H9 (cell line): ENCODE data around the gene USP7. TPM values are rescaled to one million over a fixed set of nuclear protein-coding genes. Genes with fewer than 3 reads are reported as not detected.
A peak's percentile ranks its signal among the peaks of the same experiment; 100 is the strongest.

Experiments used
- DNase-seq: peaks from one replicate; pipeline ENCODE4 v3.0.0-alpha.2; 2017
- H2AFZ ChIP-seq: one replicate; pipeline ENCODE4 v1.6.1; 2013; ENCODE audit warnings: mild to moderate bottlenecking, low read length, control low read depth, moderate library complexity
- H2AK5ac ChIP-seq: 2 replicates; pipeline ENCODE4 v1.6.1; 2013; ENCODE audit warnings: low read length, control low read depth, mixed read lengths; ENCODE audit not compliant: insufficient read length
- H2BK120ac ChIP-seq: one replicate; pipeline ENCODE4 v1.6.1; 2013; ENCODE audit warnings: low read depth, mild to moderate bottlenecking, low read length, control low read depth, inconsistent platforms; ENCODE audit not compliant: poor library complexity, severe bottlenecking
- H2BK12ac ChIP-seq: 2 replicates; pipeline ENCODE4 v1.6.1; 2013; ENCODE audit warnings: low read length, control low read depth, mixed read lengths, low read depth; ENCODE audit not compliant: insufficient read length
- H2BK15ac ChIP-seq: 2 replicates; pipeline ENCODE4 v1.6.1; 2013; ENCODE audit warnings: low read depth, low read length, control low read depth
- H2BK20ac ChIP-seq: one replicate; pipeline ENCODE4 v1.6.1; 2013; ENCODE audit warnings: low read depth, mild to moderate bottlenecking, low read length, control low read depth, inconsistent platforms; ENCODE audit not compliant: poor library complexity, severe bottlenecking
- H2BK5ac ChIP-seq: 2 replicates; pipeline ENCODE4 v1.6.1; 2013; ENCODE audit warnings: low read length, control low read depth, mixed read lengths; ENCODE audit not compliant: insufficient read length
- H3K14ac ChIP-seq: 2 replicates; pipeline ENCODE4 v1.6.1; 2013; ENCODE audit warnings: low read length, control low read depth; ENCODE audit not compliant: insufficient read depth
- H3K18ac ChIP-seq: 2 replicates; pipeline ENCODE4 v1.6.1; 2013; ENCODE audit warnings: low read depth, mild to moderate bottlenecking, mixed read lengths, low read length, control low read depth; ENCODE audit not compliant: insufficient read length
- H3K23ac ChIP-seq: 2 replicates; pipeline ENCODE4 v1.6.1; 2013; ENCODE audit warnings: low read length, control low read depth, mixed read lengths, low read depth; ENCODE audit not compliant: insufficient read length
- H3K23me2 ChIP-seq: 2 replicates; pipeline ENCODE4 v1.6.1; 2013; ENCODE audit warnings: low read depth, mild to moderate bottlenecking, mixed read lengths, low read length, control low read depth; ENCODE audit not compliant: insufficient read length, poor library complexity, severe bottlenecking
- H3K27ac ChIP-seq: 2 replicates; pipeline ENCODE4 v1.5.1; 2013; ENCODE audit warnings: low read length, control low read depth, mixed read lengths, low read depth; ENCODE audit not compliant: insufficient read length
- H3K27me3 ChIP-seq: 2 replicates; pipeline ENCODE4 v1.6.1; 2013; ENCODE audit warnings: low read length, control low read depth, inconsistent platforms; ENCODE audit not compliant: insufficient read depth
- H3K4ac ChIP-seq: 2 replicates; pipeline ENCODE4 v1.6.1; 2013; ENCODE audit warnings: low read depth, mild to moderate bottlenecking, control low read depth, inconsistent platforms, low read length, moderate library complexity
- H3K4me1 ChIP-seq: 2 replicates; pipeline ENCODE4 v1.6.1; 2013; ENCODE audit warnings: low read length, control low read depth, inconsistent platforms; ENCODE audit not compliant: insufficient read depth
- H3K4me2 ChIP-seq: 2 replicates; pipeline ENCODE4 v1.6.1; 2013; ENCODE audit warnings: low read length, control low read depth, mixed read lengths; ENCODE audit not compliant: insufficient read length, insufficient read depth
- H3K56ac ChIP-seq: 2 replicates; pipeline ENCODE4 v1.6.1; 2013; ENCODE audit warnings: low read depth, mild to moderate bottlenecking, mixed read lengths, low read length, control low read depth; ENCODE audit not compliant: insufficient read length
- H3K79me1 ChIP-seq: 2 replicates; pipeline ENCODE4 v1.6.1; 2013; ENCODE audit warnings: low read depth, mild to moderate bottlenecking, moderate library complexity, low read length, control low read depth, inconsistent platforms; ENCODE audit not compliant: insufficient read depth, poor library complexity, severe bottlenecking
- H3K79me2 ChIP-seq: 2 replicates; pipeline ENCODE4 v1.6.1; 2013; ENCODE audit warnings: low read length, control low read depth, inconsistent platforms; ENCODE audit not compliant: insufficient read depth
- H3K9ac ChIP-seq: 2 replicates; pipeline ENCODE4 v1.6.1; 2013; ENCODE audit warnings: low read length, control low read depth, mixed read lengths; ENCODE audit not compliant: insufficient read length; ENCODE audit errors: extremely low read depth
- H3K9me3 ChIP-seq: one replicate; pipeline ENCODE4 v1.6.1; 2013; ENCODE audit warnings: low read depth, low read length, inconsistent platforms; ENCODE audit not compliant: control insufficient read depth
- H3T11ph ChIP-seq: one replicate; pipeline ENCODE4 v1.6.1; 2013; ENCODE audit warnings: mild to moderate bottlenecking, low read length, control low read depth, inconsistent platforms
- H4K20me1 ChIP-seq: one replicate; pipeline ENCODE4 v1.6.1; 2013; ENCODE audit not compliant: control insufficient read depth, insufficient read length, insufficient read depth
- H4K5ac ChIP-seq: 2 replicates; pipeline ENCODE4 v1.6.1; 2013; ENCODE audit warnings: low read depth, mild to moderate bottlenecking, mixed read lengths, low read length, control low read depth; ENCODE audit not compliant: insufficient read length
- H4K8ac ChIP-seq: replicated peaks from 2 replicates; pipeline ENCODE4 v1.6.1; 2013; ENCODE audit warnings: low read length, control low read depth, mixed read lengths, low read depth; ENCODE audit not compliant: insufficient read length
- H4K91ac ChIP-seq: 2 replicates; pipeline ENCODE4 v1.6.1; 2013; ENCODE audit warnings: low read depth, mild to moderate bottlenecking, moderate library complexity, mixed read lengths, low read length, control low read depth; ENCODE audit not compliant: insufficient read length
- H3K27ac Mint-ChIP-seq, 3 experiments: 2 replicates in 2 of 3; 3 replicates in 1 of 3; pipeline ENCODE4 v1.8.0; 2020 to 2021; ENCODE audit warnings: mixed read lengths in 3 of 3, mild to moderate bottlenecking in 1 of 3, moderate library complexity in 1 of 3
- H3K27me3 Mint-ChIP-seq: 2 replicates; pipeline ENCODE4 v1.8.0; 2021; ENCODE audit warnings: low read depth, mild to moderate bottlenecking, moderate library complexity, mixed read lengths
- H3K36me3 Mint-ChIP-seq, 3 experiments: 2 replicates in 2 of 3; 3 replicates in 1 of 3; pipeline ENCODE4 v1.8.0; 2020 to 2021; ENCODE audit warnings: low read depth in 3 of 3, mixed read lengths in 3 of 3; ENCODE audit not compliant: insufficient read depth in 1 of 3
- H3K4me1 Mint-ChIP-seq, 2 experiments: 2 replicates each; pipeline ENCODE4 v1.8.0; 2020; ENCODE audit warnings: mixed read lengths in 2 of 2
- H3K4me3 Mint-ChIP-seq, 2 experiments: 2 replicates in 1 of 2; 3 replicates in 1 of 2; pipeline ENCODE4 v1.8.0; 2020 to 2021; ENCODE audit warnings: mild to moderate bottlenecking in 2 of 2, mixed read lengths in 2 of 2, moderate library complexity in 1 of 2
- H3K9me3 Mint-ChIP-seq, 2 experiments: 2 replicates in 1 of 2; 3 replicates in 1 of 2; pipeline ENCODE4 v1.8.0; 2020; ENCODE audit warnings: mild to moderate bottlenecking in 2 of 2, mixed read lengths in 2 of 2, moderate library complexity in 1 of 2
- WGBS: extraction: QIAGEN DNeasy Blood & Tissue Kit; methylation state at CpG from one replicate; pipeline ENCODE4 v1.1.7; 2013; ENCODE audit warnings: missing lambda C conversion rate, low lambda C conversion rate, mixed read lengths; ENCODE audit not compliant: insufficient read length; ENCODE audit errors: extremely low coverage; 5-methylcytosine and 5-hydroxymethylcytosine counted together
- total RNA-seq: library from RNA; stranded (reverse); gene quantifications from 2 replicates; pipeline ENCODE4 v1.2.1, GENCODE V29; 2021
- TF ChIP-seq, protein P1 (sequence below): fragments of 200-600 bp; sonication (generic); conservative IDR thresholded peaks from 3 replicates; pipeline ENCODE4 v1.8.0; 2021; ENCODE audit warnings: antibody characterized with exemption, mild to moderate bottlenecking

Gene USP7
- total RNA-seq, 1 experiment from 2014 or later, result 192 TPM

DNA sequence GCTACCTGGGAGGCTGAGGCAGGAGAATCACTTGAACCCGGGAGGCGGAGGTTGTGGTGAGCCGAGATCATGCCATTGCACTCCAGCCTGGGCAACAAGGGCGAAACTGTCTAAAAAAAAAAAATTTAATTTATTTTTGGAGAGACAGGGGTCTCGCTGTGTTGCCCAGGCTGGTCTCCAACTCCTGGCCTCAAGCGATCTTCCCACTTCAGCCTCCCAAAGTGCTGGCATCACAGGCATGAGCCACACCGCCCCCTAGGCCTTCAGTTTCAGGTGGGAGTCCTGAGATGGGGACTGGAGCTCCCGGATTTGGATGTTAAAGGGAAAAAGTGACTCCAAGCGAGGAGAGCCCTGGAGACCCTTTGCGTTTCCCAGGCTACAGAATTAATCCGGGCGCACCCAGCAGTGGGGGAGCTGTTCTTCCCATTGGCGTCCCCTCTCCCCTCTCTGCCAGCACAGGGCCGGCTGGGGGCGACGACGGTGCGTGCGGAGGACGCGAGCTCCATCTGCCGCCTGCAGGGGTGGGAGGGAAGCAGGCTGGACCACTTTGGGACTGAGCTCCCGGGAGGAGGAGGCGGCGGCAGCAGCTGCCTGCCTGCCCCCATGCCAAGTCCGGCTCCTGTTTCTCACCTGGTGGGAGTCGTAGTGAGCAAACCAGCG, 49.3 kb upstream of the USP7 start:
- peaks cover 16% of the 10 kb centered on the region for H3K27me3 Mint-ChIP-seq
- TF ChIP-seq, protein P1, sequence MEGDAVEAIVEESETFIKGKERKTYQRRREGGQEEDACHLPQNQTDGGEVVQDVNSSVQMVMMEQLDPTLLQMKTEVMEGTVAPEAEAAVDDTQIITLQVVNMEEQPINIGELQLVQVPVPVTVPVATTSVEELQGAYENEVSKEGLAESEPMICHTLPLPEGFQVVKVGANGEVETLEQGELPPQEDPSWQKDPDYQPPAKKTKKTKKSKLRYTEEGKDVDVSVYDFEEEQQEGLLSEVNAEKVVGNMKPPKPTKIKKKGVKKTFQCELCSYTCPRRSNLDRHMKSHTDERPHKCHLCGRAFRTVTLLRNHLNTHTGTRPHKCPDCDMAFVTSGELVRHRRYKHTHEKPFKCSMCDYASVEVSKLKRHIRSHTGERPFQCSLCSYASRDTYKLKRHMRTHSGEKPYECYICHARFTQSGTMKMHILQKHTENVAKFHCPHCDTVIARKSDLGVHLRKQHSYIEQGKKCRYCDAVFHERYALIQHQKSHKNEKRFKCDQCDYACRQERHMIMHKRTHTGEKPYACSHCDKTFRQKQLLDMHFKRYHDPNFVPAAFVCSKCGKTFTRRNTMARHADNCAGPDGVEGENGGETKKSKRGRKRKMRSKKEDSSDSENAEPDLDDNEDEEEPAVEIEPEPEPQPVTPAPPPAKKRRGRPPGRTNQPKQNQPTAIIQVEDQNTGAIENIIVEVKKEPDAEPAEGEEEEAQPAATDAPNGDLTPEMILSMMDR, result peak; percentile 69

More for the DNA sequence above, 49.3 kb upstream of the USP7 start:
- Mint-ChIP-seq H3K9me3 (peaks cover 7 to 13% of the 10 kb centered on the region in 2 experiments; a peak in 4 of 5 replicates), H3K4me1 (peaks cover 13 to 15% of the 10 kb centered on the region in 2 experiments), H3K4me3 (peak overlapping the region in 1 of 2 experiments; percentile 32; a peak in 2 of 5 replicates), H3K27ac (no peak overlapping the region; a peak in 1 of 7 replicates), H3K36me3 (peaks cover 0 to 7% (median 6%) of the 10 kb centered on the region in 3 experiments; a peak in 4 of 7 replicates)
- no peak overlapping the region for H2BK120ac ChIP-seq
- H3K4me2 ChIP-seq, result peak overlapping the region; percentile 6
- H3K23me2 ChIP-seq, result no peaks in the 10 kb centered on the region
- H3K79me2 ChIP-seq, result no peaks in the 10 kb centered on the region
- H3K27me3 ChIP-seq, result no peaks in the 10 kb centered on the region
- no CpG with 5 or more reads among the region's 28 CpGs for WGBS
- no peak overlapping the region for H2AK5ac ChIP-seq
- no peak overlapping the region for H2BK12ac ChIP-seq
- H2BK5ac ChIP-seq, result no peak overlapping the region
- H4K91ac ChIP-seq, result no peak overlapping the region
- H3K4me1 ChIP-seq, result no peaks in the 10 kb centered on the region; the same call in 1 of the 2 replicates
- H3T11ph ChIP-seq, result no peak overlapping the region
- no peak overlapping the region for H4K8ac ChIP-seq
- H3K56ac ChIP-seq, result no peak overlapping the region
- H3K23ac ChIP-seq, result no peak overlapping the region
- H2BK20ac ChIP-seq, result no peak overlapping the region
- no peak overlapping the region for H4K5ac ChIP-seq
- no peak overlapping the region for H3K18ac ChIP-seq
- peaks cover 7% of the 10 kb centered on the region for H3K9me3 ChIP-seq
- no peak overlapping the region for H3K14ac ChIP-seq
- H3K79me1 ChIP-seq, result no peaks in the 10 kb centered on the region
- H4K20me1 ChIP-seq, result no peaks in the 10 kb centered on the region
- H2AFZ ChIP-seq, result no peak overlapping the region
- H3K9ac ChIP-seq, result no peak overlapping the region
- no peak overlapping the region for H2BK15ac ChIP-seq
- peak; percentile 93 for DNase-seq
- no peak overlapping the region for H3K4ac ChIP-seq
- H3K27ac ChIP-seq, result no peak overlapping the region
